Activated naive CD4-positive, alpha-beta T cell treated with anti-CD3 and anti-CD28 coated beads, Interleukin-2, amount 10 ng/mL, durations not matched to agents 5 hours and 36 hours (primary cell): ENCODE data around the gene TAS2R31. TPM values are rescaled to one million over a fixed set of nuclear protein-coding genes. Genes with fewer than 3 reads are reported as not detected.

Experiments used
- total RNA-seq, 2 experiments: library from RNA; stranded (reverse); gene quantifications; one replicate each; pipeline ENCODE4 v1.2.3, GENCODE V29; 2021

The TAS2R31 gene, protein sequence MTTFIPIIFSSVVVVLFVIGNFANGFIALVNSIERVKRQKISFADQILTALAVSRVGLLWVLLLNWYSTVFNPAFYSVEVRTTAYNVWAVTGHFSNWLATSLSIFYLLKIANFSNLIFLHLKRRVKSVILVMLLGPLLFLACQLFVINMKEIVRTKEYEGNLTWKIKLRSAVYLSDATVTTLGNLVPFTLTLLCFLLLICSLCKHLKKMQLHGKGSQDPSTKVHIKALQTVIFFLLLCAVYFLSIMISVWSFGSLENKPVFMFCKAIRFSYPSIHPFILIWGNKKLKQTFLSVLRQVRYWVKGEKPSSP
- 1 to 10 TPM; 2.4 to 3.4 TPM for total RNA-seq

DNA sequence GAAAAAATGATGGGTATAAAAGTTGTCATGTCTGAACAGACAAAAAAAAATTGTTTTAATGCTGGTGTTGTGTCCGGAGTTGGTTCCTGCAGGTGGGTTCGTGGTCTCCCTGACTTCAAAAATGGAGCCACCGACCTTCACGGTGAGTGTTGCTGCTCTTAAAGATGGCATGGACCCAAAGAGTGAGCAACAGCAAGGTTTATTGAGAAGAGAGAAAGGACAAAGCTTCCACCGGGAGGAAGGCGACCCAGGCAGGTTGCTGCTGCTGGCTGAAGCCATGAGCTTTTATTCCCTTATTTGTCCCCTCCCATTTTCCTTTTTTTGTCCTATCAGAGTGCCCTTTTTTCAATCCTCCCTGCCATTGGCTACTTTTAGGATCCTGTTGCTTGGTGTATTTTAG is at the start of gene TAS2R31:
TSS of gene TAS2R31 (minus strand) at position 101 of the 400 bp plus-strand sequence. CDS start at position 29, 72 bp downstream.

DNA sequence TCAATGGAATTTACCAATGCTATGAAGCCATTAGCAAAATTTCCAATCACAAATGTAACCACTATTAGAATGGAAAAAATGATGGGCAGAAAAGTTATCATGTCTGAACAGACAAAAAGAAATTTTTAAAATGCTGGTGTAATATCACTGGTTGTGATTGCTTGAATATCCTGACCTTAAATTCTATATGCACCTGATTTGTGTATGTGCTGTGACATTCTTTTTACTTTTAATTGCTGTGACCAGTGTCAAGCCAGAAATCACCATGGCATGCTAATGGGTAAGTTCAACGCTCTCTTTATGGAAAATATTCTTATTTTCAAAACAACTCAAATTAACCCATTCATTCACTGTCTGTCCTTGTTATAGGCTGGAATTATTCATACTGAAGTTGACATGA is 31.0 kb upstream of the TAS2R31 start, which contains the start of gene TAS2R46:
TSS of gene TAS2R46 (minus strand) at position 101 of the 400 bp plus-strand sequence. CDS start at position 101, 0 bp downstream.

DNA sequence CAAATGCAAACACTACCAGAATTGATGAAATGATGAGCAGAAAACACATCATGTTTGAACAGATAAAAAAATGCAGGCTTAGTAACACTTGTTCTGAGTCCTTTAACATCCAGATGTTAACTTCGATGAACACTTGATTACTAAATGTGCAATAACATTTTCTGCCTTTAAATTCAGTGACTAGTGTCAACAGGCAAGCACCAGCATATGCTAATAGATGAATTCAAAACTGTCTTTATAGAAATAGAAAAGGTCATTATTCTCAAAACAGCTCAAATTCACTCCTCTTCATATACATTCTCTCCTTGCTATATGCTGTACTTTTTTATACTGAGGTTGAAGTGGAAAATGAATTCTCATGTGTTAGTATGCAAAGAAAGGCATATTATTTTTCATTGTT is 8.7 kb downstream of the TAS2R31 start, which contains the start of gene TAS2R19:
TSS of gene TAS2R19 (minus strand) at position 101 of the 400 bp plus-strand sequence. CDS start at position 52, 49 bp downstream.

DNA sequence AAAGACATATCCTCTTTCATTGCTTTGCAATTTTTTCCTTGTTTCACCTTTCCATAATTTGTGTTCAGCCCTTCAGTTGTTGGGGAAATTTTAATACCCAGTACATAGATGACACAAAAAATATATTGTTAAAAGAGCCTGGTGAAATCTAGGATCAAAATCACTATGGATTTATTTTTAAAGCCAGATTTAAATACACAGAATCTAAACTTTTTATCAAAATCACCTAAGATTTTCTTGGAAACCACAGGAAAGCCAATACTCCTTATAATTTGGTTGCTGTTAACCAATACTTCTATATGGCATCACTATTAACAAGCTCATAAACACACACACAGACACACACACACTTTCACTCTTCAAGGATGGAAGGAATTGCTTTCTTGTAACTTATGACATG is 33.0 kb downstream of the TAS2R31 start, which contains the start of gene TAS2R20:
TSS of gene TAS2R20 (minus strand) at position 101 of the 400 bp plus-strand sequence. CDS start 429 bp downstream, outside the sequence.

DNA sequence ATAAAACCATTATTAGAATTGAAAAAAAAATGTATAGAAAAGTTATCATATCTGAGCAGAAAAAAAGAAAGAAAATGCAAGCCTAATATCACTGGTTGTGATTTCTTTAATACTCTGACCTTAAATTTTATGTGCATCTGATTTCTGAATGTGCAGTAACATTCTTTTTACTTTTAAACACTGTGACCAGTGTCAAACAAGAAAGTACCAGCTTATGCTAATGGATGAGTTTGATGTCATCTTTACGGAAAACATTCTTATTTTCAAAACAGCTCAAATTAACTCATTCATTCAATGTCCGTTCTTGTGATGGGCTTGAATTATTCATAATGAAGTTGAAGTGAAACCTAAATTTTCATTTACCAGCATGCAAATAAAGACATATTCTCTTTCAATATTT is 44.4 kb downstream of the TAS2R31 start, which contains the start of gene TAS2R50:
TSS of gene TAS2R50 (minus strand) at position 101 of the 400 bp plus-strand sequence. CDS start at position 49, 52 bp downstream.

Other genes starting within 250 kb of the TAS2R31 start
- not detected for gene TAS2R7, start 228.8 kb downstream of the TAS2R31 start, total RNA-seq
- not detected for gene TAS2R8, start 224.1 kb downstream of the TAS2R31 start, total RNA-seq
- not detected for gene TAS2R9, start 221.2 kb downstream of the TAS2R31 start, total RNA-seq
- gene TAS2R10, start 205.0 kb downstream of the TAS2R31 start, total RNA-seq: under 1 TPM; 0.25 to 0.36 TPM
- gene PRR4, start 181.9 kb downstream of the TAS2R31 start, total RNA-seq: 1 to 10 TPM; 1.5 to 1.8 TPM
- 10 to 100 TPM; 11.3 to 11.5 TPM for gene PRH1, start 147.2 kb downstream of the TAS2R31 start, total RNA-seq
- gene TAS2R13, start 121.8 kb downstream of the TAS2R31 start, total RNA-seq: 1 to 10 TPM in 1 of 2 experiments, under 1 TPM in 1; 0.48 to 1.0 TPM
- not detected for gene PRH2, start 102.2 kb downstream of the TAS2R31 start, total RNA-seq
- gene TAS2R14, start 92.1 kb downstream of the TAS2R31 start, total RNA-seq: 1 to 10 TPM; 1.6 TPM
- 1 to 10 TPM in 1 of 2 experiments, under 1 TPM in 1; 0.55 to 1.2 TPM for gene TAS2R50, start 44.5 kb downstream of the TAS2R31 start, total RNA-seq
- 1 to 10 TPM in 1 of 2 experiments, under 1 TPM in 1; 0.86 to 1.4 TPM for gene TAS2R20, start 33.1 kb downstream of the TAS2R31 start, total RNA-seq
- gene TAS2R19, start 8.8 kb downstream of the TAS2R31 start, total RNA-seq: 1 to 10 TPM; 2.2 to 2.5 TPM
- gene TAS2R46, start 30.9 kb upstream of the TAS2R31 start, total RNA-seq: 1 to 10 TPM in 1 of 2 experiments, under 1 TPM in 1; 0.94 to 1.2 TPM
- gene TAS2R43, start 60.9 kb upstream of the TAS2R31 start, total RNA-seq: under 1 TPM; 0.53 to 0.81 TPM
- 1 to 10 TPM; 2.2 to 2.4 TPM for gene TAS2R30, start 103.2 kb upstream of the TAS2R31 start, total RNA-seq
- gene SMIM10L1, start 139.8 kb upstream of the TAS2R31 start, total RNA-seq: 1 to 10 TPM; 8.8 to 8.9 TPM
- not detected for gene TAS2R42, start 155.5 kb upstream of the TAS2R31 start, total RNA-seq
- gene PRB3, start 238.3 kb upstream of the TAS2R31 start, total RNA-seq: not detected